Osteoblast (primary cell): Measurements from ENCODE around the gene AANAT. TPM values are rescaled to one million over a fixed set of nuclear protein-coding genes. Genes with fewer than 3 reads are reported as not detected.
A peak's percentile ranks its signal among the peaks of the same experiment; 100 is the strongest.

ENCODE experiments used
- DNase-seq: peaks from one replicate; pipeline ENCODE4 v3.0.0; 2011; ENCODE audit warnings: low spot score, mixed read lengths; ENCODE audit not compliant: insufficient read length; ENCODE audit errors: missing footprints
- H2AFZ ChIP-seq: 2 replicates; pipeline ENCODE4 v1.6.0; 2011; ENCODE audit warnings: mild to moderate bottlenecking, low read length
- H3K27ac ChIP-seq: 2 replicates; pipeline ENCODE4 v1.5.1; 2011; ENCODE audit warnings: mild to moderate bottlenecking, low read depth, low read length, moderate library complexity
- H3K27me3 ChIP-seq: 2 replicates; pipeline ENCODE4 v1.6.0; 2012; ENCODE audit warnings: mild to moderate bottlenecking, control low read depth, inconsistent platforms, low read length, moderate library complexity; ENCODE audit not compliant: insufficient read depth
- H3K36me3 ChIP-seq: 2 replicates; pipeline ENCODE4 v1.5.1; 2011; ENCODE audit warnings: mild to moderate bottlenecking, low read length, control low read depth, moderate library complexity; ENCODE audit not compliant: insufficient read depth
- H3K4me1 ChIP-seq: 2 replicates; pipeline ENCODE4 v1.5.1; 2011; ENCODE audit warnings: mild to moderate bottlenecking, low read length, control low read depth, moderate library complexity; ENCODE audit not compliant: insufficient read depth
- H3K4me2 ChIP-seq: 2 replicates; pipeline ENCODE4 v1.6.0; 2011; ENCODE audit warnings: mild to moderate bottlenecking, low read length; ENCODE audit not compliant: insufficient read depth
- H3K4me3 ChIP-seq: fragments of 200-600 bp; sonication (generic); 3 replicates; pipeline ENCODE4 v1.5.1; 2012; ENCODE audit warnings: mild to moderate bottlenecking, low read length, inconsistent platforms; ENCODE audit not compliant: insufficient read depth
- H3K79me2 ChIP-seq: 2 replicates; pipeline ENCODE4 v1.6.0; 2012; ENCODE audit warnings: mild to moderate bottlenecking, low read length, control low read depth, inconsistent platforms; ENCODE audit not compliant: insufficient read depth
- H3K9me3 ChIP-seq: 2 replicates; pipeline ENCODE4 v1.5.1; 2011; ENCODE audit warnings: low read depth, low read length, control low read depth
- H4K20me1 ChIP-seq: 2 replicates; pipeline ENCODE4 v1.6.0; 2012; ENCODE audit warnings: mild to moderate bottlenecking, low read length, control low read depth; ENCODE audit not compliant: insufficient read depth
- CTCF ChIP-seq: IDR thresholded peaks from 2 replicates; pipeline ENCODE4 v1.5.1; 2011; ENCODE audit warnings: mild to moderate bottlenecking, low read depth, low read length, moderate library complexity; ENCODE audit errors: extremely low read depth
- total RNA-seq: library from RNA; depleted of rRNA; stranded (reverse); fragments of >200 nt; gene quantifications from 2 replicates; pipeline ENCODE4 v1.2.3, GENCODE V29; 2012

Gene AANAT
- total RNA-seq, 1 donor = not detected

- H4K20me1 ChIP-seq = no peaks in the 10 kb centered on the region
- no peaks in the 10 kb centered on the region for H3K27me3 ChIP-seq
- H3K9me3 ChIP-seq = no peaks in the 10 kb centered on the region
- no peak for DNase-seq
- no peak overlapping the region for H3K4me2 ChIP-seq
- no peaks in the 10 kb centered on the region for H3K36me3 ChIP-seq
- TF ChIP-seq CTCF = no peak
- H2AFZ ChIP-seq = no peak overlapping the region
- no peak overlapping the region for H3K27ac ChIP-seq
- H3K4me1 ChIP-seq = no peaks in the 10 kb centered on the region
- no peak overlapping the region for H3K4me3 ChIP-seq
- H3K79me2 ChIP-seq = no peaks in the 10 kb centered on the region
Observed at GRCh38 chr17:76472726-76473125, 5.3 kb downstream of the AANAT start.

- TF ChIP-seq CTCF = peak; percentile 34
- Histone ChIP-seq H2AFZ (no peak overlapping the region), H3K27ac (no peak overlapping the region), H3K9me3 (no peaks in the 10 kb centered on the region), H3K4me1 (no peaks in the 10 kb centered on the region), H3K4me3 (no peak overlapping the region), H4K20me1 (no peaks in the 10 kb centered on the region), H3K36me3 (no peaks in the 10 kb centered on the region), H3K4me2 (no peak overlapping the region), H3K27me3 (no peaks in the 10 kb centered on the region), H3K79me2 (no peaks in the 10 kb centered on the region)
- peak; percentile 94 for DNase-seq
Observed at GRCh38 chr17:76473541-76473985, 6.2 kb downstream of the AANAT start.

GRCh38 chr17:76474238-76474637, 6.8 kb downstream of the AANAT start:
- TF ChIP-seq CTCF = no peak
- Histone ChIP-seq H3K79me2 (no peaks in the 10 kb centered on the region), H3K4me2 (no peak overlapping the region), H3K4me3 (no peak overlapping the region), H4K20me1 (no peaks in the 10 kb centered on the region), H3K27me3 (no peaks in the 10 kb centered on the region), H2AFZ (no peak overlapping the region), H3K36me3 (no peaks in the 10 kb centered on the region), H3K4me1 (no peaks in the 10 kb centered on the region), H3K9me3 (no peaks in the 10 kb centered on the region), H3K27ac (no peak overlapping the region)
- DNase-seq = no peak

GRCh38 chr17:76474894-76475293, 7.5 kb downstream of the AANAT start:
- no peak overlapping the region for H3K4me3 ChIP-seq
- H3K79me2 ChIP-seq = no peaks in the 10 kb centered on the region
- H2AFZ ChIP-seq = no peak overlapping the region
- no peaks in the 10 kb centered on the region for H3K9me3 ChIP-seq
- no peaks in the 10 kb centered on the region for H3K36me3 ChIP-seq
- H3K4me1 ChIP-seq = no peaks in the 10 kb centered on the region
- DNase-seq = no peak
- H3K4me2 ChIP-seq = no peak overlapping the region
- no peak for TF ChIP-seq CTCF
- no peaks in the 10 kb centered on the region for H3K27me3 ChIP-seq
- H4K20me1 ChIP-seq = no peaks in the 10 kb centered on the region
- no peak overlapping the region for H3K27ac ChIP-seq
